GM18858 (cell line): ENCODE results near the gene STRA8.

Source experiments
- ATAC-seq: cut with Tn5 transposase; IDR thresholded peaks from one replicate; pipeline ENCODE4 v1.9.1; 2021; ENCODE audit not compliant: unreplicated experiment

STRA8 gene

GRCh38 chr7:135236727-135237126, 3.1 kb downstream of the STRA8 start:
- peak; percentile 90 for ATAC-seq

GRCh38 chr7:135238112-135238744, 4.6 kb downstream of the STRA8 start:
- ATAC-seq = no peak

- no peak for ATAC-seq
These were observed 5.6 kb downstream of the STRA8 start for GRCh38 chr7:135239263-135239662.

GRCh38 chr7:135240441-135240840, 6.8 kb downstream of the STRA8 start:
- ATAC-seq = no peak

- ATAC-seq = no peak
These were observed 8.6 kb downstream of the STRA8 start for GRCh38 chr7:135242096-135242684.

GRCh38 chr7:135245226-135246190, 11.9 kb downstream of the STRA8 start:
- no peak for ATAC-seq

- no peak for ATAC-seq
These were observed 12.7 kb downstream of the STRA8 start for GRCh38 chr7:135246191-135246825.

- no peak for ATAC-seq
These were observed 14.3 kb downstream of the STRA8 start for GRCh38 chr7:135247746-135248471.

GRCh38 chr7:135248546-135248945, 14.9 kb downstream of the STRA8 start:
- ATAC-seq = no peak

- ATAC-seq = peak; percentile 52
These were observed 18.1 kb downstream of the STRA8 start for GRCh38 chr7:135251496-135252391.

- ATAC-seq = no peak
These were observed 20.5 kb downstream of the STRA8 start for GRCh38 chr7:135253851-135254771.

GRCh38 chr7:135257790-135258189, 24.2 kb downstream of the STRA8 start:
- ATAC-seq = no peak

- no peak for ATAC-seq
These were observed 24.9 kb downstream of the STRA8 start for GRCh38 chr7:135258585-135258984.

GRCh38 chr7:135259702-135260101, 26.1 kb downstream of the STRA8 start:
- ATAC-seq = no peak

- ATAC-seq = no peak
These were observed 26.8 kb downstream of the STRA8 start for GRCh38 chr7:135260470-135260869.

- no peak for ATAC-seq
These were observed 27.5 kb downstream of the STRA8 start for GRCh38 chr7:135260930-135261721.

GRCh38 chr7:135262623-135263320, 29.1 kb downstream of the STRA8 start:
- no peak for ATAC-seq
